ENCODE results near the gene ZNF407.

- TF ChIP-seq, protein P1, sequence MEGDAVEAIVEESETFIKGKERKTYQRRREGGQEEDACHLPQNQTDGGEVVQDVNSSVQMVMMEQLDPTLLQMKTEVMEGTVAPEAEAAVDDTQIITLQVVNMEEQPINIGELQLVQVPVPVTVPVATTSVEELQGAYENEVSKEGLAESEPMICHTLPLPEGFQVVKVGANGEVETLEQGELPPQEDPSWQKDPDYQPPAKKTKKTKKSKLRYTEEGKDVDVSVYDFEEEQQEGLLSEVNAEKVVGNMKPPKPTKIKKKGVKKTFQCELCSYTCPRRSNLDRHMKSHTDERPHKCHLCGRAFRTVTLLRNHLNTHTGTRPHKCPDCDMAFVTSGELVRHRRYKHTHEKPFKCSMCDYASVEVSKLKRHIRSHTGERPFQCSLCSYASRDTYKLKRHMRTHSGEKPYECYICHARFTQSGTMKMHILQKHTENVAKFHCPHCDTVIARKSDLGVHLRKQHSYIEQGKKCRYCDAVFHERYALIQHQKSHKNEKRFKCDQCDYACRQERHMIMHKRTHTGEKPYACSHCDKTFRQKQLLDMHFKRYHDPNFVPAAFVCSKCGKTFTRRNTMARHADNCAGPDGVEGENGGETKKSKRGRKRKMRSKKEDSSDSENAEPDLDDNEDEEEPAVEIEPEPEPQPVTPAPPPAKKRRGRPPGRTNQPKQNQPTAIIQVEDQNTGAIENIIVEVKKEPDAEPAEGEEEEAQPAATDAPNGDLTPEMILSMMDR (IDR thresholded peaks at IDR 0.05) = no peak
- TF ChIP-seq POLR2A (IDR thresholded peaks at IDR 0.05) (no peak), POLR2AphosphoS5 (IDR thresholded peaks at IDR 0.05) (no peak)
Measured at GRCh38 chr18:74826572-74826971, 228.9 kb downstream of the ZNF407 start.
